ENCODE data around the gene CARD11.

Gene CARD11

GRCh38 chr7:2873686-2874551 is 169.7 kb downstream of the CARD11 start:
- DNase-seq (ENCODE audit: low read depth in 2 of 2) = no peak

- DNase-seq (ENCODE audit: low read depth in 2 of 2) = no peak
Measured at GRCh38 chr7:2873146-2873545, 170.5 kb downstream of the CARD11 start.

GRCh38 chr7:2872296-2872874 is 171.3 kb downstream of the CARD11 start:
- no peak for DNase-seq (ENCODE audit: low read depth in 2 of 2)

- DNase-seq (ENCODE audit: low read depth in 2 of 2) = no peak
Measured at GRCh38 chr7:2870471-2870931, 173.2 kb downstream of the CARD11 start.

GRCh38 chr7:2869981-2870380 is 173.7 kb downstream of the CARD11 start:
- no peak for DNase-seq (ENCODE audit: low read depth in 2 of 2)

GRCh38 chr7:2866601-2867000 is 177.1 kb downstream of the CARD11 start:
- DNase-seq (ENCODE audit: low read depth in 2 of 2) = no peak

- DNase-seq (ENCODE audit: low read depth in 2 of 2) = peak; percentile 37 to 44
Measured at GRCh38 chr7:2864999-2865670, 178.5 kb downstream of the CARD11 start.

- no peak for DNase-seq (ENCODE audit: low read depth in 2 of 2)
Measured at GRCh38 chr7:2864204-2864985, 179.3 kb downstream of the CARD11 start.

GRCh38 chr7:2863461-2864066 is 180.1 kb downstream of the CARD11 start:
- peak; percentile 53 for DNase-seq (ENCODE audit: low read depth in 2 of 2)

GRCh38 chr7:2862831-2863361 is 180.8 kb downstream of the CARD11 start:
- peak in 1 of 2 donors; percentile 18 for DNase-seq (ENCODE audit: low read depth in 2 of 2)

GRCh38 chr7:2861509-2861908 is 182.2 kb downstream of the CARD11 start:
- no peak for DNase-seq (ENCODE audit: low read depth in 2 of 2)

- no peak for DNase-seq (ENCODE audit: low read depth in 2 of 2)
Measured at GRCh38 chr7:2860627-2861133, 183.0 kb downstream of the CARD11 start.

- DNase-seq (ENCODE audit: low read depth in 2 of 2) = no peak
Measured at GRCh38 chr7:2859952-2860351, 183.7 kb downstream of the CARD11 start.

GRCh38 chr7:2858621-2859020 is 185.0 kb downstream of the CARD11 start:
- DNase-seq (ENCODE audit: low read depth in 2 of 2) = no peak

GRCh38 chr7:2856388-2857169 is 187.1 kb downstream of the CARD11 start:
- DNase-seq (ENCODE audit: low read depth in 2 of 2) = no peak
